ENCODE results near the gene SORBS1.

DNA sequence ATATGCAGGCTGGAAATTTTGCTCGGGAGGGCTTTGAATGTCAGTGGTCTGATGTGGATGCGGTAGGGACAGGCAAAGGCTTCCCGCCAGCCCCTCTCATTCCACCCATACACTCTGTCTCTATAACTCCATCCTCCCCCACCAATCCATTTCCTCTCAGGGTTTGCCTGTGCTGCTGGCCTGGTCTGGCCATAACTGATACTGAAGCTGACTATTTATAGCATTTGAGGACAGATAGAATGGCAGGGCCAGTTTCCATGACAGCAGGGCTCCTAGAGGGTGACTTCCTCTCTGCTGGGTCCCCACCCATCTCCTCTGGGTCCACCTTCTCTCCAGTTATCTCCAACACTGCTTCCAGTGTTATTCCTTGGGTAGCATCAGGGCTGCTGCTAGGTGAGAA, 263.8 kb downstream of the SORBS1 start:
- TF ChIP-seq, protein P1, sequence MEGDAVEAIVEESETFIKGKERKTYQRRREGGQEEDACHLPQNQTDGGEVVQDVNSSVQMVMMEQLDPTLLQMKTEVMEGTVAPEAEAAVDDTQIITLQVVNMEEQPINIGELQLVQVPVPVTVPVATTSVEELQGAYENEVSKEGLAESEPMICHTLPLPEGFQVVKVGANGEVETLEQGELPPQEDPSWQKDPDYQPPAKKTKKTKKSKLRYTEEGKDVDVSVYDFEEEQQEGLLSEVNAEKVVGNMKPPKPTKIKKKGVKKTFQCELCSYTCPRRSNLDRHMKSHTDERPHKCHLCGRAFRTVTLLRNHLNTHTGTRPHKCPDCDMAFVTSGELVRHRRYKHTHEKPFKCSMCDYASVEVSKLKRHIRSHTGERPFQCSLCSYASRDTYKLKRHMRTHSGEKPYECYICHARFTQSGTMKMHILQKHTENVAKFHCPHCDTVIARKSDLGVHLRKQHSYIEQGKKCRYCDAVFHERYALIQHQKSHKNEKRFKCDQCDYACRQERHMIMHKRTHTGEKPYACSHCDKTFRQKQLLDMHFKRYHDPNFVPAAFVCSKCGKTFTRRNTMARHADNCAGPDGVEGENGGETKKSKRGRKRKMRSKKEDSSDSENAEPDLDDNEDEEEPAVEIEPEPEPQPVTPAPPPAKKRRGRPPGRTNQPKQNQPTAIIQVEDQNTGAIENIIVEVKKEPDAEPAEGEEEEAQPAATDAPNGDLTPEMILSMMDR (IDR thresholded peaks at IDR 0.05), result no peak
- TF ChIP-seq EP300 (IDR thresholded peaks at IDR 0.05), result no peak
- TF ChIP-seq POLR2AphosphoS5 (IDR thresholded peaks at IDR 0.05), result no peak
- TF ChIP-seq POLR2A (IDR thresholded peaks at IDR 0.05), result no peak

Measured in suprapubic skin (tissue), 4 donors.